Loucy (cell line): ENCODE data around the gene COX10.

ENCODE experiments used
- EZH2phosphoT487 ChIP-seq: fragments of 200-600 bp; IDR thresholded peaks from 2 replicates; pipeline ENCODE4 v1.6.1; 2018; ENCODE audit warnings: antibody characterized with exemption, mild to moderate bottlenecking, moderate library complexity, borderline replicate concordance
- TF ChIP-seq, protein P1 (sequence below): fragments of 200-600 bp; sonication (generic); conservative IDR thresholded peaks from 2 replicates; pipeline ENCODE4 v1.5.1; 2014; ENCODE audit warnings: mild to moderate bottlenecking, antibody characterized with exemption, low read length

DNA sequence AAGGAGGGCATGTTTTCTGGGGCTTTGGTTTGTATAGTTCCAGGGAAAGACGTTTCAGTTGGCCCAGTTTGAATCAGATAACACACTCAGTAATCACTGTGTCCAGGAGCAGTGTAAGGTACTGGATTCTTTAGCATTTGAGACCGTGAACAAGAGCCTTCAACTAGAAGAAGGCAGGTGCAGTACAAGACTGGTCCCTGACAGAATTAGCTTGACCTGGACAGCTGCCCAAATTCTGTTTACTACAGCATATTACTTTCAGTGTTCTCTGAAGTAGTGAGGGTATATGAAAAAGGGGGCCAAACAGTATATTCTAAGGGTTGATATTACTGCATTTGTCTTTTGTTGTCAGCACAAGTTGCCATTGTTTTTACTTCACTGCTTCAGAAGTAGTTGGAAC lies 81.3 kb downstream of the COX10 start:
- TF ChIP-seq, protein P1, sequence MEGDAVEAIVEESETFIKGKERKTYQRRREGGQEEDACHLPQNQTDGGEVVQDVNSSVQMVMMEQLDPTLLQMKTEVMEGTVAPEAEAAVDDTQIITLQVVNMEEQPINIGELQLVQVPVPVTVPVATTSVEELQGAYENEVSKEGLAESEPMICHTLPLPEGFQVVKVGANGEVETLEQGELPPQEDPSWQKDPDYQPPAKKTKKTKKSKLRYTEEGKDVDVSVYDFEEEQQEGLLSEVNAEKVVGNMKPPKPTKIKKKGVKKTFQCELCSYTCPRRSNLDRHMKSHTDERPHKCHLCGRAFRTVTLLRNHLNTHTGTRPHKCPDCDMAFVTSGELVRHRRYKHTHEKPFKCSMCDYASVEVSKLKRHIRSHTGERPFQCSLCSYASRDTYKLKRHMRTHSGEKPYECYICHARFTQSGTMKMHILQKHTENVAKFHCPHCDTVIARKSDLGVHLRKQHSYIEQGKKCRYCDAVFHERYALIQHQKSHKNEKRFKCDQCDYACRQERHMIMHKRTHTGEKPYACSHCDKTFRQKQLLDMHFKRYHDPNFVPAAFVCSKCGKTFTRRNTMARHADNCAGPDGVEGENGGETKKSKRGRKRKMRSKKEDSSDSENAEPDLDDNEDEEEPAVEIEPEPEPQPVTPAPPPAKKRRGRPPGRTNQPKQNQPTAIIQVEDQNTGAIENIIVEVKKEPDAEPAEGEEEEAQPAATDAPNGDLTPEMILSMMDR = no peak
- no peak for TF ChIP-seq EZH2phosphoT487
